ENCODE measurements around the gene FERMT3.
A peak's percentile ranks its signal among the peaks of the same experiment; 100 is the strongest.

Gene FERMT3

GRCh38 chr11:64229090-64229743, 22.7 kb downstream of the FERMT3 start:
- Histone ChIP-seq H3K27me3 (ENCODE audit: control insufficient read depth, insufficient read depth, low read length, poor library complexity, severe bottlenecking) (peaks cover 35% of the 10 kb centered on the region), H3K27ac (ENCODE audit: insufficient read depth, low read depth, low read length, poor library complexity, severe bottlenecking) (no peak overlapping the region), H3K4me3 (ENCODE audit: insufficient read depth, low read depth, low read length) (peak overlapping the region; percentile 73), H3K36me3 (ENCODE audit: control insufficient read depth, insufficient read depth, low read length) (no peaks in the 10 kb centered on the region), H3K9me3 (ENCODE audit: control insufficient read depth, low read length) (no peaks in the 10 kb centered on the region), H3K4me1 (ENCODE audit: control insufficient read depth, insufficient read depth, low read length) (peaks cover 28% of the 10 kb centered on the region)
- WGBS, 2 experiments, result 96% methylated on average over 12 of the region's 12 CpGs

- Histone ChIP-seq H3K9me3 (ENCODE audit: control insufficient read depth, low read length) (no peaks in the 10 kb centered on the region), H3K27me3 (ENCODE audit: control insufficient read depth, insufficient read depth, low read length, poor library complexity, severe bottlenecking) (peaks cover 36% of the 10 kb centered on the region), H3K4me1 (ENCODE audit: control insufficient read depth, insufficient read depth, low read length) (peaks cover 28% of the 10 kb centered on the region), H3K36me3 (ENCODE audit: control insufficient read depth, insufficient read depth, low read length) (no peaks in the 10 kb centered on the region), H3K27ac (ENCODE audit: insufficient read depth, low read depth, low read length, poor library complexity, severe bottlenecking) (peak overlapping the region; percentile 69), H3K4me3 (ENCODE audit: insufficient read depth, low read depth, low read length) (peak overlapping the region; percentile 73)
- WGBS, 2 experiments, result 65 to 69% methylated on average over 13 of the region's 13 CpGs
Observed at GRCh38 chr11:64229744-64230170, 23.2 kb downstream of the FERMT3 start.

- Histone ChIP-seq H3K9me3 (ENCODE audit: control insufficient read depth, low read length) (no peaks in the 10 kb centered on the region), H3K36me3 (ENCODE audit: control insufficient read depth, insufficient read depth, low read length) (no peaks in the 10 kb centered on the region), H3K27ac (ENCODE audit: insufficient read depth, low read depth, low read length, poor library complexity, severe bottlenecking) (peak within 1 kb of the TSS; percentile 69), H3K4me1 (ENCODE audit: control insufficient read depth, insufficient read depth, low read length) (peaks cover 27% of the 10 kb centered on the region), H3K4me3 (ENCODE audit: insufficient read depth, low read depth, low read length) (peak within 1 kb of the TSS; percentile 73), H3K27me3 (ENCODE audit: control insufficient read depth, insufficient read depth, low read length, poor library complexity, severe bottlenecking) (peaks cover 42% of the 10 kb centered on the region)
- 1% methylated on average over 62 of the region's 62 CpGs for WGBS, 2 experiments
Observed at GRCh38 chr11:64230171-64230984, 23.9 kb downstream of the FERMT3 start, which contains the start of gene DNAJC4. Gene DNAJC4, plus strand, starts transcription at chr11:64230548. Its CDS starts 307 bp downstream, at chr11:64230855.

DNA sequence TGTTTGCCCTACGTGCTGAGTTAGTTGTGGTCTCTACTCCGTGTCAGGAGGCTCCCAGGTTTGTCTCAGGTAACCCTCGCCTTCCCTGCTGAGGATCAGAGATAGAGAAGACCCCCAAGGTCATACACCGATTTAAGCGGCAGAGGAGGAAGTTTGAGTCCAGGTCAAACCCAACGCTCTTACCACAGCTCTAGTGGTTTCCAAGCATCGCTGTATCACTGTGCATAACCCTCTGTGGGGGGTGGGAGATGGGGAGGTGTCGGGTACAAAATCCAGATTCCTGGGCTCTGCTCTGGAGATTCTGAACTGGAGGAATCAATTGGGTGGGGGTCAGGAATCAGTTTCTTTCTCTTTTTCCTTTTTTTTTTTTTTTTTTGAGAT, 24.5 kb downstream of the FERMT3 start:
- WGBS, 2 experiments, result 11% methylated on average over 8 of the region's 8 CpGs
- Histone ChIP-seq H3K9me3 (ENCODE audit: control insufficient read depth, low read length) (no peaks in the 10 kb centered on the region), H3K4me3 (ENCODE audit: insufficient read depth, low read depth, low read length) (peak overlapping the region; percentile 73), H3K36me3 (ENCODE audit: control insufficient read depth, insufficient read depth, low read length) (no peaks in the 10 kb centered on the region), H3K27me3 (ENCODE audit: control insufficient read depth, insufficient read depth, low read length, poor library complexity, severe bottlenecking) (peaks cover 45% of the 10 kb centered on the region), H3K27ac (ENCODE audit: insufficient read depth, low read depth, low read length, poor library complexity, severe bottlenecking) (no peak overlapping the region), H3K4me1 (ENCODE audit: control insufficient read depth, insufficient read depth, low read length) (peaks cover 25% of the 10 kb centered on the region)

DNA sequence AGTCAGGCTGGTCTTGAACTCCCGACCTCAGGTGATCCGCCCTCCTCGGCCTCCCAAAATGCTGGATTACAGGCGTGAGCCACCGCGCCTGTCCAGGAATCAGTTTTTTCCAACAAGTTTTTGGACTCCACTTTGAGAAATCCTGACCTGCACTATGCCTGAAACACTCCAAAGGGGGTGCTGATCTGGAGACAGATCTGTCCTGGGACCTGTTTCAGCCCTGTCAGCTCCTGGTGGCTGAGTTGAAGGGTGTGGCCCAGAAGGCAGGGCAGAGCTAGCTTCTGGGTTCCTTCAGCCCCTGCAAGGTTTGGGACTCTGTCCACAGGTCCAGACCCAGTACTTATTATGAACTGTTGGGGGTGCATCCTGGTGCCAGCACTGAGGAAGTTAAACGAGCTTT, 25.0 kb downstream of the FERMT3 start:
- 88 to 95% methylated on average over 7 of the region's 7 CpGs for WGBS, 2 experiments
- H3K4me1 ChIP-seq (ENCODE audit: control insufficient read depth, insufficient read depth, low read length), result peaks cover 22% of the 10 kb centered on the region
- no peaks in the 10 kb centered on the region for H3K36me3 ChIP-seq (ENCODE audit: control insufficient read depth, insufficient read depth, low read length)
- H3K27ac ChIP-seq (ENCODE audit: insufficient read depth, low read depth, low read length, poor library complexity, severe bottlenecking), result no peak overlapping the region
- no peak overlapping the region for H3K4me3 ChIP-seq (ENCODE audit: insufficient read depth, low read depth, low read length)
- H3K27me3 ChIP-seq (ENCODE audit: control insufficient read depth, insufficient read depth, low read length, poor library complexity, severe bottlenecking), result peaks cover 45% of the 10 kb centered on the region
- H3K9me3 ChIP-seq (ENCODE audit: control insufficient read depth, low read length), result no peaks in the 10 kb centered on the region

- Histone ChIP-seq H3K27me3 (ENCODE audit: control insufficient read depth, insufficient read depth, low read length, poor library complexity, severe bottlenecking) (peaks cover 45% of the 10 kb centered on the region), H3K4me1 (ENCODE audit: control insufficient read depth, insufficient read depth, low read length) (peaks cover 14% of the 10 kb centered on the region), H3K9me3 (ENCODE audit: control insufficient read depth, low read length) (no peaks in the 10 kb centered on the region), H3K36me3 (ENCODE audit: control insufficient read depth, insufficient read depth, low read length) (no peaks in the 10 kb centered on the region), H3K4me3 (ENCODE audit: insufficient read depth, low read depth, low read length) (no peak overlapping the region), H3K27ac (ENCODE audit: insufficient read depth, low read depth, low read length, poor library complexity, severe bottlenecking) (no peak overlapping the region)
- 91 to 93% methylated on average over 15 of the region's 15 CpGs for WGBS, 2 experiments
Observed at GRCh38 chr11:64232182-64232966, 25.9 kb downstream of the FERMT3 start.

GRCh38 chr11:64232967-64233315, 26.4 kb downstream of the FERMT3 start:
- H3K36me3 ChIP-seq (ENCODE audit: control insufficient read depth, insufficient read depth, low read length), result no peaks in the 10 kb centered on the region
- peaks cover 12% of the 10 kb centered on the region for H3K4me1 ChIP-seq (ENCODE audit: control insufficient read depth, insufficient read depth, low read length)
- no peaks in the 10 kb centered on the region for H3K9me3 ChIP-seq (ENCODE audit: control insufficient read depth, low read length)
- WGBS, 2 experiments, result 92 to 95% methylated on average over 8 of the region's 8 CpGs
- peaks cover 45% of the 10 kb centered on the region for H3K27me3 ChIP-seq (ENCODE audit: control insufficient read depth, insufficient read depth, low read length, poor library complexity, severe bottlenecking)
- H3K4me3 ChIP-seq (ENCODE audit: insufficient read depth, low read depth, low read length), result no peak overlapping the region
- no peak overlapping the region for H3K27ac ChIP-seq (ENCODE audit: insufficient read depth, low read depth, low read length, poor library complexity, severe bottlenecking)

DNA sequence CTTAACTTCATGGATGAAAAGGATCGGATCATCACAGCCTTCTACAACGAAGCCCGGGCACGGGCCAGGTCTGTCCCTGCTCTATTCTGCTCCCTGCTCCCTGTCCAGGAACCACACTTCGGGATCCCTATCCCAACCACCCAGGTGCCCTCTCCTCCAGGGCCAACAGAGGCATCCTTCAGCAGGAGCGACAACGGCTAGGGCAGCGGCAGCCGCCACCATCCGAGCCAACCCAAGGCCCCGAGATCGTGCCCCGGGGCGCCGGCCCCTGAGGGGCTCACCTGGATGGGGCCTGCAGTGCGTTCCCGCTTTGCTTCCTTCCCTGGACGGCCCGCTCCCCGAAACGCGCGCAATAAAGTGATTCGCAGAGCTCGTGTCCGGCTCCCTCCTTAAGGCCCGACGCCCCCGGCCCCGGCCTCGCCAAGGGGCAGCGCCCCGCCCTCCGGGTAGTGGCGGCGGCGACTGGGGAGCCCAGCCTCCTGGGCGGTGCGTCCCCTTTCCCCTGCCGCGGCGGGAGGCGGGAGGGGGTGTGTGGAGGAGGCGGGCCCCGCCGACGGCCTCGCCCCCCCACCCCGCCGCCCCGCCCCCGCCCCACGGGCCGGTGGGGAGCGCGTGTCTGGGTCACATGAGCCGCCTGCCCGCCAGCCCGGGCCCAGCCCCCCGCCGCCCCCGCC, 27.5 kb downstream of the FERMT3 start, which contains the start of gene VEGFB:
TSS of gene VEGFB (plus strand) at position 672 of the 674 bp plus-strand sequence. CDS start 250 bp downstream, outside the sequence.
- H3K27me3 ChIP-seq (ENCODE audit: control insufficient read depth, insufficient read depth, low read length, poor library complexity, severe bottlenecking), result peaks cover 45% of the 10 kb centered on the region
- no peak within 1 kb of the TSS for H3K27ac ChIP-seq (ENCODE audit: insufficient read depth, low read depth, low read length, poor library complexity, severe bottlenecking)
- H3K4me3 ChIP-seq (ENCODE audit: insufficient read depth, low read depth, low read length), result peak within 1 kb of the TSS; percentile 47
- peaks cover 12% of the 10 kb centered on the region for H3K4me1 ChIP-seq (ENCODE audit: control insufficient read depth, insufficient read depth, low read length)
- H3K9me3 ChIP-seq (ENCODE audit: control insufficient read depth, low read length), result no peaks in the 10 kb centered on the region
- WGBS, 2 experiments, result 3% methylated on average over 58 to 62 of the region's 62 CpGs
- H3K36me3 ChIP-seq (ENCODE audit: control insufficient read depth, insufficient read depth, low read length), result no peaks in the 10 kb centered on the region

DNA sequence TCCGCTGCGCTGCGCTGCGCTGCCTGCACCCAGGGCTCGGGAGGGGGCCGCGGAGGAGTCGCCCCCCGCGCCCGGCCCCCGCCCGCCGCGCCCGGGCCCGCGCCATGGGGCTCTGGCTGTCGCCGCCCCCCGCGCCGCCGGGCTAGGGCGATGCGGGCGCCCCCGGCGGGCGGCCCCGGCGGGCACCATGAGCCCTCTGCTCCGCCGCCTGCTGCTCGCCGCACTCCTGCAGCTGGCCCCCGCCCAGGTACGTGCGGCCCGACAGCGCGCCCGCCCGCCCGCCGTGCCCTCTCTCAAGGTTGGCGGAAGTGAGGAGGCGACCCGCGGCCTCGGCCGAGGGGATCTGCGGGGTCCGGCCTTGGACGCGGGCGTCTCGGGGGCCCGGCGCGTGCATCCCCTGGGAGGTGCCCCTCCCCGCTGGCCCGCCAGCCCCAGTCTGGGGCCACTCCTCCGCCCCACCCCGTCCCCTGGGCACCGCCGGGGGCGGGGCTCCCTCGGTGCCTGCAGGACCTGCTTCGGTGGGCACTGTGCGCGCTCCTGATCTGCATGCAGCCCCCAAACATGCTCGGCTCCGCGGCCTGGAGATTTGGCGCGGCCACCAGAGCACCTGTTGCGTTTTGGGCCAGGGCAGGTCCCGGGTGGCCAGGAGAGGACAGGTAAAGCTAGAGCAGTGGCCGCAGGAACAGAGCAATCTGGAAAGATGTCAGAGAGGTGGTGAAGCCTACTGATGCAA, 28.3 kb downstream of the FERMT3 start:
- Histone ChIP-seq H3K27ac (ENCODE audit: insufficient read depth, low read depth, low read length, poor library complexity, severe bottlenecking) (no peak overlapping the region), H3K4me1 (ENCODE audit: control insufficient read depth, insufficient read depth, low read length) (peaks cover 7% of the 10 kb centered on the region), H3K4me3 (ENCODE audit: insufficient read depth, low read depth, low read length) (peak overlapping the region; percentile 47), H3K9me3 (ENCODE audit: control insufficient read depth, low read length) (no peaks in the 10 kb centered on the region), H3K27me3 (ENCODE audit: control insufficient read depth, insufficient read depth, low read length, poor library complexity, severe bottlenecking) (peaks cover 45% of the 10 kb centered on the region), H3K36me3 (ENCODE audit: control insufficient read depth, insufficient read depth, low read length) (no peaks in the 10 kb centered on the region)
- WGBS, 2 experiments, result 2% methylated on average over 80 of the region's 80 CpGs
